Adrenal gland (tissue), 5 donors: ENCODE results near the gene NR2F2.

ENCODE experiments used
- CTCF ChIP-seq, 6 experiments: fragments of 450-650 bp in 4 of 6; fragments of 200-600 bp in 2 of 6; sonication (generic) in 1 of 6; IDR thresholded peaks; 1 replicate in 5 of 6; 2 replicates in 1 of 6; pipeline versions ENCODE4 v1.5.1 to v1.8.0; 2016 to 2021; ENCODE audit warnings: antibody characterized with exemption in 6 of 6, mild to moderate bottlenecking in 2 of 6, moderate library complexity in 1 of 6
- POLR2A ChIP-seq, 2 donors: fragments of 450-650 bp; IDR thresholded peaks; one replicate each; pipeline ENCODE4 v1.6.1; 2017; ENCODE audit warnings: antibody characterized with exemption in 2 of 2, mild to moderate bottlenecking in 2 of 2, moderate library complexity in 1 of 2
- donor health status: DM: no; HTN: no; CAD: no.

DNA sequence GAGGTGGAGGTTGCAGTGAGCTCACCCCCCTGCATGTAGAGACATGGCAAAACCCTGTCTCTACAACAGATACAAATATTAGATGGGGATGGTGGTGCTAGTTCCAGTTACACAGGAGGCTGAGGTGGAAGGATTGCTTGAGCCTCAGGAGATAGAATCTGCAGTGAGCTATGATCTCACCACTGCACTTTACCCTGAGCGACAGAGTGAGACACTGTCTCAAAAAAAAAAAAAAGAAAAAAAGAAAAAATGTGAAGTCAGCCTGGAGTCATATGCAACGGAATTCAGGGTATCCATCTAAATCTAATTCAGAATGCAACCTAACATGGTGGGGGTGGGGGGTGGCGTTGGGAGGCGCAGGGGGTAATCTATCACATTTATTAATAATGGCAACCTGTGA lies 37.1 kb upstream of the NR2F2 start:
- no peak for TF ChIP-seq CTCF (IDR thresholded peaks at IDR 0.05)
- no peak for TF ChIP-seq POLR2A (IDR thresholded peaks at IDR 0.05)
